Stomach (tissue), 4 donors: ENCODE measurements around the gene FUT8.

Experiments used
- EP300 ChIP-seq: sonication (generic); formaldehyde crosslinking; IDR thresholded peaks from one replicate; pipeline ENCODE4 v1.6.1; 2017; ENCODE audit warnings: antibody characterized with exemption
- POLR2A ChIP-seq, 4 donors: fragments of 450-650 bp; IDR thresholded peaks; one replicate each; pipeline ENCODE4 v1.6.1; 2016; ENCODE audit warnings: antibody characterized with exemption in 4 of 4, control low read depth in 2 of 4, mild to moderate bottlenecking in 1 of 4, moderate library complexity in 1 of 4
- POLR2AphosphoS5 ChIP-seq, 3 donors: sonication (generic); formaldehyde crosslinking; IDR thresholded peaks; one replicate each; pipeline ENCODE4 v1.6.1; 2016; ENCODE audit warnings: antibody characterized with exemption in 3 of 3
- TF ChIP-seq, protein P1 (sequence below), 7 experiments: fragments of 450-650 bp in 4 of 7; fragments of 200-600 bp in 3 of 7; sonication (generic) in 3 of 7; IDR thresholded peaks; one replicate each; pipeline ENCODE4 v1.5.1; 2016 to 2019; ENCODE audit warnings: antibody characterized with exemption in 7 of 7, control low read depth in 2 of 7, mild to moderate bottlenecking in 1 of 7

GRCh38 chr14:65574611-65575010 lies 162.1 kb downstream of the FUT8 start:
- no peak for TF ChIP-seq EP300
- no peak for TF ChIP-seq POLR2AphosphoS5 (IDR thresholded peaks at IDR 0.05)
- TF ChIP-seq, protein P1, sequence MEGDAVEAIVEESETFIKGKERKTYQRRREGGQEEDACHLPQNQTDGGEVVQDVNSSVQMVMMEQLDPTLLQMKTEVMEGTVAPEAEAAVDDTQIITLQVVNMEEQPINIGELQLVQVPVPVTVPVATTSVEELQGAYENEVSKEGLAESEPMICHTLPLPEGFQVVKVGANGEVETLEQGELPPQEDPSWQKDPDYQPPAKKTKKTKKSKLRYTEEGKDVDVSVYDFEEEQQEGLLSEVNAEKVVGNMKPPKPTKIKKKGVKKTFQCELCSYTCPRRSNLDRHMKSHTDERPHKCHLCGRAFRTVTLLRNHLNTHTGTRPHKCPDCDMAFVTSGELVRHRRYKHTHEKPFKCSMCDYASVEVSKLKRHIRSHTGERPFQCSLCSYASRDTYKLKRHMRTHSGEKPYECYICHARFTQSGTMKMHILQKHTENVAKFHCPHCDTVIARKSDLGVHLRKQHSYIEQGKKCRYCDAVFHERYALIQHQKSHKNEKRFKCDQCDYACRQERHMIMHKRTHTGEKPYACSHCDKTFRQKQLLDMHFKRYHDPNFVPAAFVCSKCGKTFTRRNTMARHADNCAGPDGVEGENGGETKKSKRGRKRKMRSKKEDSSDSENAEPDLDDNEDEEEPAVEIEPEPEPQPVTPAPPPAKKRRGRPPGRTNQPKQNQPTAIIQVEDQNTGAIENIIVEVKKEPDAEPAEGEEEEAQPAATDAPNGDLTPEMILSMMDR (IDR thresholded peaks at IDR 0.05): no peak
- no peak for TF ChIP-seq POLR2A (IDR thresholded peaks at IDR 0.05)
